Measurements from ENCODE around the gene KCNQ1. TPM values are rescaled to one million over a fixed set of nuclear protein-coding genes. Genes with fewer than 3 reads are reported as not detected.

Gene KCNQ1
- total and polyA plus RNA-seq, 2 of the 13 experiments (the other 11 are each of a cell fraction or from before 2014, with no cell fraction given), result 0.02 to 0.08 TPM

- H3K27me3 ChIP-seq (ENCODE audit: control insufficient read depth in 1 of 2, insufficient read depth in 2 of 2, low read length in 2 of 2), result no peaks in the 10 kb centered on the region
- no peak overlapping the region for H3K4me2 ChIP-seq (ENCODE audit: low read depth, low read length)
- H2AFZ ChIP-seq (ENCODE audit: low read length), result no peak overlapping the region
- intact Hi-C loops (cut with micrococcal nuclease; ENCODE audit: unreplicated experiment), result loop anchor here (2.0 kb wide), 2 partner anchors 95 to 231 kb away; no protein-coding TSS in a partner anchor
- H3K9me3 ChIP-seq (ENCODE audit: low read length), result peaks cover 25% of the 10 kb centered on the region
- H4K20me1 ChIP-seq (ENCODE audit: insufficient read depth, low read length), result peaks cover 59% of the 10 kb centered on the region
- no peak overlapping the region for H3K27ac ChIP-seq (ENCODE audit: extremely low read length, insufficient read depth, low read length)
- in situ Hi-C loops (cut with HindIII; ENCODE audit: extremely low pct_ligation_motif_present, low pct_unique_long_range_greater_than_20kb), result no loop called here
- H3K9ac ChIP-seq (ENCODE audit: insufficient read depth, low read depth, low read length), result no peak overlapping the region
- POLR2A ChIA-PET, result interaction anchor here (1.1 to 1.7 kb wide), 2 partner anchors 94 kb away, joined by 3 to 4 read pairs; no protein-coding TSS in a partner anchor
- DNase-seq (ENCODE audit: low spot score) (no peak), FAIRE-seq (no peak), ATAC-seq (no peak)
- peaks cover 13% of the 10 kb centered on the region for H3K4me1 ChIP-seq (ENCODE audit: insufficient read depth, low read length)
- H3K4me3 ChIP-seq (replicated peaks in 1 of 3; ENCODE audit: insufficient read depth in 1 of 3, low read depth in 2 of 3, low read length in 3 of 3), result no peak overlapping the region
- no TSS peak for BruUV-seq (replicated peaks)
- WGBS (ENCODE audit: low lambda C conversion rate), result 96% methylated on average over 8 of the region's 8 CpGs
- TF ChIP-seq SNAI1 (CRISPR knock-in tag; IDR thresholded peaks at IDR 0.05; ENCODE audit: borderline replicate concordance) (no peak), POLR2G (IDR thresholded peaks at IDR 0.05; ENCODE audit: low read depth, low read length) (peak; percentile 80), POLR2AphosphoS5 (IDR thresholded peaks at IDR 0.05; ENCODE audit: low read depth, low read length) (peak; percentile 64), RFX5 (IDR thresholded peaks at IDR 0.05; ENCODE audit: low read depth, low read length) (no peak), RBM22 (optimal IDR thresholded peaks at IDR 0.05; ENCODE audit: low read length) (peak; percentile 100), POLR2A (IDR thresholded peaks at IDR 0.05; ENCODE audit: insufficient read depth in 1 of 2, low read depth in 2 of 2, low read length in 2 of 2) (0 out of 4 replicates have a peak, but pooled peaks of 1 of the 2 experiments have one; percentile 21), ZNF264 (CRISPR knock-in tag; IDR thresholded peaks at IDR 0.05) (0 out of 2 replicates have a peak, but pooled peaks have one; percentile 18)
- H3K36me3 ChIP-seq (replicated peaks in 1 of 2; ENCODE audit: control insufficient read depth in 1 of 2, insufficient read depth in 2 of 2, low read length in 2 of 2), result peaks cover 4 to 10% of the 10 kb centered on the region in 2 experiments; a peak in 3 of 5 replicates
- H3K79me2 ChIP-seq (ENCODE audit: insufficient read depth, low read length), result no peaks in the 10 kb centered on the region
- CTCF ChIA-PET (ENCODE audit: low intra/inter-chr PET ratio, low total read pairs), result no interaction called here
Observed at GRCh38 chr11:2657697-2658284, 213.0 kb downstream of the KCNQ1 start.

GRCh38 chr11:2660357-2660939 is 215.6 kb downstream of the KCNQ1 start:
- in situ Hi-C loops (cut with HindIII; ENCODE audit: extremely low pct_ligation_motif_present, low pct_unique_long_range_greater_than_20kb) (loop anchor here (10.0 kb wide), 1 partner anchor 126 kb away; no protein-coding TSS in a partner anchor), intact Hi-C loops (cut with micrococcal nuclease; ENCODE audit: unreplicated experiment) (no loop called here)
- ChIA-PET POLR2A (interaction anchor here (0.6 kb wide), 1 partner anchor 127 kb away, joined by 3 read pairs; no protein-coding TSS in a partner anchor), CTCF (ENCODE audit: low intra/inter-chr PET ratio, low total read pairs) (no interaction called here)
- peaks cover 4% of the 10 kb centered on the region; the same call in 1 of the 2 replicates for H3K9me3 ChIP-seq (ENCODE audit: low read length)
- no peak overlapping the region for H2AFZ ChIP-seq (ENCODE audit: low read length)
- H3K9ac ChIP-seq (ENCODE audit: insufficient read depth, low read depth, low read length), result no peak overlapping the region
- WGBS (ENCODE audit: low lambda C conversion rate), result 94% methylated on average over 2 of the region's 2 CpGs
- H3K36me3 ChIP-seq (replicated peaks in 1 of 2; ENCODE audit: control insufficient read depth in 1 of 2, insufficient read depth in 2 of 2, low read length in 2 of 2), result peaks cover 10 to 32% of the 10 kb centered on the region in 2 experiments
- no peak overlapping the region for H3K4me3 ChIP-seq (replicated peaks in 1 of 3; ENCODE audit: insufficient read depth in 1 of 3, low read depth in 2 of 3, low read length in 3 of 3)
- H3K27ac ChIP-seq (ENCODE audit: extremely low read length, insufficient read depth, low read length), result no peak overlapping the region
- H3K27me3 ChIP-seq (ENCODE audit: control insufficient read depth in 1 of 2, insufficient read depth in 2 of 2, low read length in 2 of 2), result no peaks in the 10 kb centered on the region
- no peak overlapping the region for H3K4me2 ChIP-seq (ENCODE audit: low read depth, low read length)
- no TSS peak for BruUV-seq (replicated peaks)
- H3K4me1 ChIP-seq (ENCODE audit: insufficient read depth, low read length), result peaks cover 40% of the 10 kb centered on the region
- peaks cover 9% of the 10 kb centered on the region for H3K79me2 ChIP-seq (ENCODE audit: insufficient read depth, low read length)
- DNase-seq (ENCODE audit: low spot score) (no peak), ATAC-seq (no peak), FAIRE-seq (no peak)
- H4K20me1 ChIP-seq (ENCODE audit: insufficient read depth, low read length), result peaks cover 79% of the 10 kb centered on the region
- no peak for TF ChIP-seq ZSCAN20 (CRISPR knock-in tag; IDR thresholded peaks at IDR 0.05; ENCODE audit: borderline replicate concordance)
- TF ChIP-seq ZBTB37 (CRISPR knock-in tag; IDR thresholded peaks at IDR 0.05), result no peak
- peak; percentile 72 for TF ChIP-seq POLR2G (IDR thresholded peaks at IDR 0.05; ENCODE audit: low read depth, low read length)
- no peak for TF ChIP-seq IKZF4 (CRISPR knock-in tag; IDR thresholded peaks at IDR 0.05; ENCODE audit: borderline replicate concordance, low read depth, not compliant biosample characterization)
- no peak for TF ChIP-seq DDIT3 (CRISPR knock-in tag; IDR thresholded peaks at IDR 0.05)
- TF ChIP-seq ZNF879 (CRISPR knock-in tag; IDR thresholded peaks at IDR 0.05), result no peak
- TF ChIP-seq PHF5A (CRISPR knock-in tag; IDR thresholded peaks at IDR 0.05; ENCODE audit: low read depth, unreplicated experiment), result no peak
- no peak for TF ChIP-seq RBAK (CRISPR knock-in tag; IDR thresholded peaks at IDR 0.05)
- TF ChIP-seq CHCHD3 (CRISPR knock-in tag; IDR thresholded peaks at IDR 0.05), result no peak
- no peak for TF ChIP-seq SAFB2 (CRISPR knock-in tag; IDR thresholded peaks at IDR 0.05; ENCODE audit: borderline replicate concordance, low read depth)
- no peak for TF ChIP-seq PHF21A (CRISPR knock-in tag; IDR thresholded peaks at IDR 0.05)

All from HepG2 (cell line).